ENCODE data around the gene LHX8.
"Not testable (repeated sequence)": the region's sequence is repeated elsewhere in the genome, so short reads cannot be mapped to it uniquely, and the experiment has no call there.

Gene LHX8

DNA sequence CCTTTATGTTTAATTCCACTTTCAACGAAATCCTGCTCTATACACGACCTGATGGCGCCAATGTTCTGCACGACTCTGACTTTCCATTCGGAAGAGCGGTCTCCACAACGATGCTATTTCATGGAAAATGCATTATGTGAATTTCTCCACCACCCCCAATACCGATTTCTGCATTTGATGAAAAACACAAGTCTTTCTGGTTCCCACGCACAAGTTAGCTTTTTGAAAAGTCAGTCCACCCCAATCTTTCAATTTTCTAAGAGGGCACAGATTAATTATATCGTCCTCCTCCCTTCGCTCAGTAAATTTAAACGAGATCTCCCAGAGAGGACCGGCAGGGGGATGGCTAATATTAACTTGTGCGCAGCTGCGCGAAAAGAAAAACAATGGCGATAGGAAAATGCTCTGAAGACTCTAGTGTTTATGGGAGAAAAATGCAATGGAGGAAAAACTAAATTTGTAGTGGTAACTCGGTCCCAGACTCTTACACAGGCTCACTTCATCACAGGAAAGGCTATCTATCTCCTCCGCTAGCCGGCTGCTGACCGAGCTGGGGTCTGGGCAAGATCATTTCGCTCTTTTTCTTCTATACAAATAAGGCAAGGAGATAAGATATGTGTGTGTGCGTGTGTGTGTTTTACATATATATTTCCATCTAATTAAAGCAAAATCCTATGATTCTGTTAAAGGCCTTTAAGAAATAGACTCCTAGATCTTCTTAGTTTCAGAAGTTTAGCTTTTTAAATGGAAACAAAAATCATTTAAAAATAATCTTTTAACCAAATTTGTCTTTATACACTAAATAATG lies 1.2 kb upstream of the LHX8 start:
- no peak for DNase-seq

DNA sequence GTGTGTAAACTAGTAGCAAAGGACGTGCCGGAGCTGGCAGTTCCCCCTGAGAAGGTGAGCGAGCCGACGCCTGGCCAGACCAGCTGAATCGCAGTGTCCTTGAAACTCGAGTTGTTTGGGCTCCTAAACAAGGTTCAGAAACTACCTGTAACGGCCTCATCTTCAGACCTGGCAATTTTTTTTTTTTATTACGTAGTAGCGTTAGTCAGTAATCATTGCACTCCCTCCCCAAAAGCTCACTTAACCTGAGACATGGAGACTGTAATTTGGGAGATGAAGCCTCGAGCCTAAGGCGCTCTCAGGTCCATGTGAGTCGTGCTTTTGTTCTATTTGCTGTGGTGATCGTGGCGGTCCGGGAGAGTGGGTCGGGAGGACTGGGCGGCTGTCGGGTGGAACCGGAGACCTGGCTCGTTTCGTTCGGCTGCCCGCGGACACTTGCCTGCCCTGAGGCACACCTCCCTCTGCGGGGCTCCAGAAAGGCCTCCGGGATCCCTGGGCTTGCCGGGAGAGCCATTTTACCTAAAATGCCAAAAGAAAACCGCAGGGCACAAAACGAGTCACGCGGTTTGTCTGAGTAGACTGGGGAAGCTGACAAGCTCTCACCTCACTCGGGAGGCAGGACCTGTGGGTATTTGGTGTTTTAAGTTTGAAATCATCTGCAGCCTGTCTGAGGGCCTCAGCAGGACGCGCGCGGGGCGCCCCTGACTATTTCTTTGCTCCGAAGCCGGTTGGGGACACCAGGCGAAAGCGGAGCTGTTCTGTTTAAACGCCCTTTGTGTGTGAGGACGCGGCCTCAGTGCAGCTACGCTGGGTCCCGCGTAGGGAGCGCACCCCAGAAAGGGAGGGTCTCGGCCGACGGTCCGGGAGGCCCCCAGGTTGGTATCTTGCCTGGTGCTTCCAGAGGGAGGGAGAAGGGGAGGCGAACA lies 722 bp downstream of the LHX8 start:
- no peak for DNase-seq

DNA sequence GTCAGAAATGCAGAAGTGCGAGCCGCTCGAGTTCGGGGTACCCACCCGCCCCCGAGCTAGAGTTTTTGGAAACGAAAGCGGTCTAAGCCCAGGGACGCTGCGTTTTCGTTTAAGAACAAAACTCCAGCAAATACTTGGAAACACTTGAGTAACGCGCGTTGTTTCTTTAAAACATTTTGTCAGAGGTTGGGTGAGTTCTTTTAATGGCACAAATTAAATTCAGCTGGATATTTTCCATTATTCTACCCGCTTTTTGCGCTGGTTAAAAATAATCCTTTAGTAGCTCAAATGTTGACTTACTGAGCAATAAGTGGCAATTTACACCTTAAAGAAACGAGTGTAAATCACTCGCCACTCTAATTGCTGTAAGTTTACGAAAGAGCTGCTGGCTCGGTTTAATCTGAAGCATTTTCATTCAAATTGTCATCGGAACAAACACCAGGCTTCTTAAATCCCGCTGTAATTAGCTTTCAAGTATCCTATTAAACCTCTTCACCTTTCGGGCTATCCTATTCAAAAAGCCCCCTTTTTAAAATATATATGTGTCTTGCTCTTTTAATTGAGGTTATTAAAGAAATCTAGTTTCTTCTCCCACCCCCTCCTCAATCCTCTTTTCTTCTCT lies 1.5 kb downstream of the LHX8 start:
- no peak for DNase-seq

DNA sequence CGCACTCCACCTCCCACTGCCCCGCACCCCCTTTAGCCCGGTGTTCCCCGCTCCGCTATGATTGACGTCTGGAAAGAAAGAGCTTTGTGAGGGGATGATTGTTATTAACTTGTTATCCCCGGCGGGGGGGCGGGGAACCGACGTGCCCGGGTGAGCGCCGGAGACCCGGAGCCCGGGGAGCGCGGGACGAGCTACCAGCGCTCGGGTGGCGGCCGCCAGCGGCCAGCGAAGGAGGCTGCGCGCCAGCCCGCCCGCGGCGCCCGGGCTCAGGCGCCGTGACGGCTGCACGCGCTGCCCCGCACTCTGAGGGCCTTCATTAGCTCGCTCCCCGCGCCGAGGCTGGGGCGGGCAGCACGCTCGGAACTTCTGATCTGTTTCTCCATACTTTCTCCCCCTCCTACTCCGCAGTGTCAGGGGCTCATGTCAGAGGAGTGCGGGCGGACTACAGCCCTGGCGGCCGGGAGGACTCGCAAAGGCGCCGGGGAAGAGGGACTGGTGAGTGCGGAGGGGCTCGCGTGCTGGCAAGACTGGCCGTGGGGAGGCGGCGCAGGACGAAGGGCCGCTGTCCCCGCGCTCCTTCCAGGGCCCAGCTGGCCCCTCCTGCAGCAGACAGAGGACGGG lies 2.1 kb downstream of the LHX8 start:
- DNase-seq = no peak

DNA sequence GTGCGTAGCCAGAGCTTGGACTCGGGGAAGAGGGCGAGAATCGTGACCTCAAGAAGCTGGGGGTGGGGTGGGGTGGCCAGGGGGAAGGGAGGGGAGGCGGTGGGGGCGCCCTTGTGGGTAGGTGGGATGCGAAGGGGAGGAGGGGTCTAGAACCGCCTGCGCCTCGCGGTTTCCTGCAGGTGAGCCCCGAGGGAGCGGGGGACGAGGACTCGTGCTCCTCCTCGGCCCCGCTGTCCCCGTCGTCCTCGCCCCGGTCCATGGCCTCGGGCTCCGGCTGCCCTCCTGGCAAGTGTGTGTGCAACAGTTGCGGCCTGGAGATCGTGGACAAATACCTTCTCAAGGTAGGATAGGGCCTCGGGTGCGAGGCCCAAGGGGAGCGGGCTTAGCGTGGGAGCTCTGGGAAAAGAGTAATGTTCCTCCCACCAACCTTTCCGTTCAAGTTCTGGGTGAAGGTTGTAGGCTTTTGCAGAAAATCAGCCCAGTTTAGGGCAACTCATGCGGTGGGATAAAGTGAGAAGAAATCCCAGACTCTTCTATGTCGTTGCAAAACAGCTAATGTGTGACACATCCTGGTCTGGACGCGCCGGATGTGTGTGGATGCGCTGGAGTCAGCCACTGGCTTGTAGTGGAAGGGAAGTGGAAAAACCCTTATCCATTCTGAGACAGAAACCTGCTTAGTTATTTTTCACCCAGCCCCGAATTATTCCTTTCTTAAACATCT lies 2.9 kb downstream of the LHX8 start:
- DNase-seq = no peak

DNA sequence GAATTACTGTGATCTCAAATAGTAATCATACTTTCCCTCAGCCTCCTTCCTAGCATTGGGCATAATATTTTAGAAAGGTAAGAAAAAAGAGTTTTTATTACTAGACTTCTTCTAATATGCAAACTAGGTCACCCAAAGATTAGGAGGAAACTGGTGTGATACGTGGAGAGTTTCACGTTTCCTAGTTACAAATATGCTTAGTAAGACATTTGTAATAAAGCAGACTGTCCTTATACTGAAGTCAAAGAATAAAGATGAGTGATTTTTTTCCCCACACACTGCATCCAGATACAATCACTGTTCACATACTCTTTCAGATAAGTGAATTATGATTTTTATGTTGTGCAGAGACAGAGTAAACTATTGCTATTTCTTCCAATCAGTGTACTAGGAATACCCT lies 17.9 kb downstream of the LHX8 start:
- no peak for DNase-seq

DNA sequence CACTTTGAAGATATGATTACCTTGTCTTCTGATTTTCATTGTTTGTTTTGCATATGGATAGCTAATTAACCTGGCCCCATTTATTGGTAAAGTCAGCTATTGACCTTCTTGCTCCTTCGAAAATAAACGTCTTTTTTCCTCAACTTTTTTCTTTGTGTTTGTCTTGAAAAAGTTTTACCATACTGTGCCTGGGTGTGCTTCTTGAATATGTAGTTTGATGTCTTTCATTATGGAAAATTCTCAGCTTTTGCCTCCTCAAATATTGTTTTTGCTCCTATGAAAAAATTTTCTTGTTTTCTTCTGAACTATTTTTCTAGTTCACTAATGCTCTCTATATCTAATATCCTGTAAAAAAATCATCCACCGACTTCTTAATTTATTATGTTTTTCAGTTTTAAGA lies 25.0 kb downstream of the LHX8 start:
- DNase-seq = no peak

DNA sequence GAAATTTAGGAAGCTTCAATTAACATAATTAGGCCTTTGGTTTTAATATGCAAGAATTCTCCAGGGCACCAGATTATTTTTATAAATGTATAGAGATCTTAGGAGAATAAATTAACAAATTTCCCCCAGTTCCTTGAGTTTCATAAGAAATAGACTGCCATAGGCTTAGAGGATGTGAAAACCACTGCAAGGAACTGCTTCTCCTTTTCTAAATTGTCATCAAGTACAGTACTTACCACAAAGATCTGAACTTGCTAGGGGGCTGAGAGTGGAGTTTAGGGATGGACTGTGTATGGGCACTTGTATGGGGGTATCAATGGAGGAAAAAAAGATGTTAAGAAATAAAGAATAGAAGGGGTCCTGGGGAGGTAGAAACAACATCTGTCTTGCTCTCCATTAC lies 31.1 kb downstream of the LHX8 start:
- DNase-seq = no peak

DNA sequence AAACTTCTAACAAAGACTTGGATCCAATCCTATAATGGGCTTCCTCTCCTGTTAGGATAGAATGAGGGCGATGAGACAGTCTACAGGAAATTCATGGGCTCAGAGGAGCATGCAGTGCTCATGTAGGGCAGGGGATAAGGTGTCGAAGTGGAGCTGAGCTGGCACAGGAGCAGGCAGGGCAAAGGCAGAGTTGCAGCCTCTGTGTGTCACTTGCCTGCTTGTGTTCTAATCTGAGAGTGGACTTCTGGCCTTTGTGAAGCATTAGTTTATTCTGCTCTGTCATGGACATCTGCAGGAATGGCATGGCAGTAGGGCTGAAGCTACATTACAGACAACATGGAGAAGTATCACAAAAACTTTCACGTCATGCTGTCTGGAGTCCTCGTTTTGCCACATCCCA lies 32.6 kb downstream of the LHX8 start:
- DNase-seq = no peak

DNA sequence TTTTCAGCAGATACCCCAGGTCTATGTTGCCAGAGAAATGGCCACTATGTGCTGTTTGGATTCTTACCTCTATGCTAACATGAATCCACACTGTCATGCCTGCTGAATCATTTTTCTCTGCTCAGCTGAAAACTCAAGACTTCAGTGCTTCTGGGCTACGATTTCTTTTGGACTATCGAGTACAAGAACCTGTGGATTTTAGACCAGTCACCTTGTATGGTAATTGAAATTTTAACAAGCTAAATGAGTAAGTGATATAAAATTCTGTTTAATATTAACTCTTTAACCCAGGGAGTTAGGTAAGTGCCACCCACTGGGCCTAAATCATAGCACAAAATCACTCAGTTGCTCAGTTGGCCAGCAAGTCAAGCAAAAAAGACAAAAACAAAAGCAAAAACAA lies 35.8 kb downstream of the LHX8 start:
- no peak for DNase-seq

DNA sequence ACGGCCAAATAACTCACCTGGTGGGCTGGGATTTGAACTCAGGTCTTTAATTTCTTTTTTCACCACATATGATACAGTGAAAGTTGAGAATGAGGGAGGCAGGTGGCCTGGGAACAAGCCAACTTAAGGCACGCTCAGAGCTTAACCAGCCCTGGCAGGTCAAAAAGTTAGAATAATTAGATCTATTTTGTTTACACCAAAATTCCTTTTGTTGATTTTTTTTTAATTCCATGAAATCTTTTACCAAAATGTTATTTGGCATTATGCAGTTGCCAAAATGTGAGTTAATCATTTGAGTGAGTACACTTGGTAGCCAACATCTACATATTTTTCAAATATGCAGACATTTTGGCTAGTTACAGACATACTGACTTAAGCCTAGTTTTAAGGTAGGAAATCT lies 36.8 kb downstream of the LHX8 start:
- no peak for DNase-seq

DNA sequence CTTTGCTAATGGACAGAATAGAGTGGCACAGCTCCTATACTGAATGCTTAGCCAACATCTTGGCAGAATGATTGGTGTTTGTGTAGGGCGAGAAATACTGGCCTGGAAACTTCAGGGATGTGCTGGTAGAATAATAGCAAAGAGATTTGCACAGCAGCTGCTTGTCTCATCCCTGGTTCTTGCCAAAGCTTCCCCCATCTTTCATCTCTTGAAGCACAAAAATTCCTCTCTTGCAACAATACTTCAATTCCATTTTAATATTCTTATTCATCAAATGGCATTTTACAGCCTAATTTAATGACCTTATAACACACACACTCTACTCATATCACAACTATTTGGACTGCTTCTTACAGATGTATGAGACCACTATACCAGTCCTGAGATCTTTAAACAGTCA lies 37.7 kb downstream of the LHX8 start:
- no peak for DNase-seq

DNA sequence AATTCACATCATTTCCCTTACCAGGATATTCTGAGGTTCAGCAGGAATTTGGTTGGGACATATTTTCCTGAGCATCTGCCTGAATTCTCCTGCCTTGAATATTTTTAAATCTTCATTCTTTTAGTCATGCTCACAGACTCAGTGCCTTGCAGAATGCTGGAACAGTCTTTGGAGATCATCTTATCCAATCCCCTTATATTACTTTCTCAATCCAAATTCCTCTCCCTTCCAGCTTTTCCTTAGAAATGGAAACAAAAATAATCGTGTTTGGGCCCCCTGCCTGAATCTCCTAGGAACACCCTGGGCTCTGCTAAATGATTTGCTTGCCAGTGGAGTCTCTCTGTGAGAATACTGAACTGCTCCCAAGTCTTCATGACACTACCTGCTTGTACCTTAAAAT lies 38.4 kb downstream of the LHX8 start:
- DNase-seq = no peak

DNA sequence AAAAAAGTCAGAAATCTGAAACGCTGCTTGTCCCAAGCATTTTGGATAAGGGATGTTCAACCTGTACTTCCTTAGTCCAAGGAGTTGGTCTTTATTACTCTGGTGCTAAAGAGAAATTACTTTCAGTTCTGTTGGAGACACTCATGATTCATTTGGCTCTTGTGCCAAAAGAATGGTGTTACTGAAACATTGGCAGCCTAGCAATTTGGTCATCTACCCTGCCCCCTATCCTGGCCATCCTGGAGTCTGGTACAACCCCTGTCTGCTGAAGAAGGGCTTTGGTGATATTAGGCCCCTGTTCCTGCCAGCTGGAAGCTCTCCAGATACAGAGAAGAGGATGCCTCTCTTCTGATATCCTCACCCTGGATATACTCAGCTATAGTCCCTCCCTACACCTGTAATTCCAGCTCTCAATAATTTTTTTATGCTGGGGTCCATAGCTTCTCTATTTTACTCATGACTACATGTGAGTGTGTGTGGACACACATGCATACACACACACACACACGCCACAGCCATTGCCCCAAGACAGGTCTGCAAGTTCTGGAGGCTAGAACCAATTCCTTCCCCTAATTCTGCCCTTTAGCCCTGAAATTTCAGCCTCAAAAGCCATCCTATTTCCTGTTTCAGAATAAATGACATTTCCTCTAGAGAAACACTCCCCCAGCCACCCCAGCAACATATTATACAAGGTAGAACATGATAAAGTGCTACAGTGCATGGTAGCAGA lies 40.0 kb downstream of the LHX8 start:
- DNase-seq = no peak

DNA sequence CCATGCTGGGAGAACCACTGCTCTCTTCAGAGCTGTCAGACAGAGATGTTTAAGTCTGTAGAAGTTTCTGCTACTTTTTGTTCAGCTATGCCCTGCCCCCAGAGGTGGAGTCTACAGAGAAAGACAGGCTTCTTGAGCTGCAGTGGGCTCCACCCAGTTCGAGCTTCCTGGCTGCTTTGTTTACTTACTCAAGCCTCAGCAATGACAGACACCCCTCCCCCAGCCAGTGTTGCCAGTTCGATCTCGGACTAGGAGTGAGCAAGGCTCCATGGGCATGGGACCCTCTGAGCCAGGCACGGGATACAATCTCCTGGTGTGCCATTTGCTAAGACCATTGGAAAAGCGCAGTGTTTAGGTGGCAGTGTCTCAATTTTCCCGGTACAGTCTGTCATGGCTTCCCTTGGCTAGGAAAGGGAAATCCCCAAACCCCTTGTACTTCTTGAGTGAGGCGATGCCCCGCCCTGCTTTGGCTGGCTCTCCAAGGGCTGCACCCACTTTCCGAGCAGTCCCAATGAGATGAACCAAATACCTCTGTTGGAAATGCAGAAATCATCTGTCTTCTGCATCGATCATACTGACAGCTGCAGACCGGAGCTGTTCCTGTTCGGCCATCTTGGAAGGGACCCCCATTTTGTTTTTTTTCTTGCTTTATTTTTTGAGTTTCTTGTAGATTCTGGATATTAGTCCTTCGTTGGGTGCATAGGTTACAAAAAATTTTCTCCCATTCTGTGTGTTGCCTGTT lies 47.2 kb downstream of the LHX8 start:
- not testable (repeated sequence) for DNase-seq

DNA sequence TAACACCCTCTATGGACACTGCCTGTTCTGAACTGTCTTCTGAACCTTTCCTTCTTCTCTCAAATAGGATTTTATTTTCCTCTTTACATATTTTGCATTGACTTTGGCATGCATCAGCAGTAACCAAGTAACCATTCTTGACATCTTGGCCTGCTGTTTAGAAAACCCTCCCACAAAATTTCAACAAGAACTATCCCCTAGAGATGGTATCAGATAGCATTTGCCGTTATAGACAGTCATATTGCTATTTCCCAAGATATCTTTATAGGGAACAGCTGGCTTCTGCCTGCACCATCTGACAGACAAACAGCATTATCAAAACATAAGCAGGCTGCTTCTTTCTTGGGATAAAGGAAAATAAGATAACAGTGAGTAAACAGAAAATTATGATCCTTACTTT lies 54.7 kb downstream of the LHX8 start:
- DNase-seq = no peak

DNA sequence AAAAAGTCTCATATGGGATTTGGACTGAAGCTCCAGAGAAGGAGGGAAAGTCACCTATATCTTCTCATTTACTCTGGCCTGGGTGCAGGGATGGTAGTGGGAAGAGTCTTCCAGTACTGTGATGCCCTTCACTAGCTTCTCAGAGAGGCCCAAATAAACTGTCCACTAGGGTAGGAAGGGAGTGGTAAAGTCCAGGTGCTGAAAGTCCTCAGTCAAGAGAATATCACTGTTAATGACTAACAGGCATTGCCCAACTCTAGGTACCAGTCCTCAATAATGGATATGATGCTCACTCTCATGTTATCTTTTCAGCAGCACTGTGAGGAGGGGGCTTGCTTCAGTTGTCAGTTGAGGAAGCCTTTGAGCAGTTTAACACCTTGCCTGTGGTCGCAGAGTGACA lies 64.0 kb downstream of the LHX8 start:
- DNase-seq = no peak

DNA sequence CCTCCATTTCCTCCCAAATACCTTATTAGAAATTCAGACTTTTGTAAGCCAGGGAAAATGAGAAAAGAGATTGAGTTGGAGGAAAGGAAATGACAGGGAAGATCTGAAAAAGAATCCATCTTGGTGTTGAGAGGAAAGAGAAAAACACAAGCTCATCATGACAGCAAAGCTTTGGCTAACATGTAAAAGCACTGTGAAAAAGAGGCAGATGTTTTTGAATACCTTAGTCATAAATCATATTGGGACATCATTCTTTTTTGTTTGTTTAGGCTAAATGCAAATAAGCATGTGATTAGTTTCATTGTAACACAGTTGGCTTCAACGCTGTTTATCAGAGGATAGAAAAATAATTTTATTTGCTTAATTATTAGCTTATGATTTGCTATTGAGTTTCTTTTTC lies 64.6 kb downstream of the LHX8 start:
- no peak for DNase-seq

DNA sequence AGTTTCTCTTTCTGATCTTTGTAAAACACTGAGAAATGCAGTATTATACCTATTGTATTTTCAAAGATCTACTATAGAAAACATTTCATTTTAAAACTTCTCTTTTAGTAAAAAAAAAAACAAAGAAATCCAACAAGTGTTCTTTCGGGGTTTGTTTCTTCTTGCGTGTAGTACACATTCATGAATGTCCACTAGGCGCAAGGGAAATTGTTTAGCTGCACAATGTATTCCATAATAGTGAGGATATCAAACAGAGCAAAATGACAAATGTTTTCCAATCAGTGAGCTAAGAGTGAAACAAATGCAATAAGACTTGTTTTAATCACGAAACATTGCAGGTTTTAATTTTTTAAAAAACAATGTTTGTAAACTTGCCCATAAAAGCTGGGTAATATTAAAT lies 68.6 kb downstream of the LHX8 start:
- DNase-seq = no peak

DNA sequence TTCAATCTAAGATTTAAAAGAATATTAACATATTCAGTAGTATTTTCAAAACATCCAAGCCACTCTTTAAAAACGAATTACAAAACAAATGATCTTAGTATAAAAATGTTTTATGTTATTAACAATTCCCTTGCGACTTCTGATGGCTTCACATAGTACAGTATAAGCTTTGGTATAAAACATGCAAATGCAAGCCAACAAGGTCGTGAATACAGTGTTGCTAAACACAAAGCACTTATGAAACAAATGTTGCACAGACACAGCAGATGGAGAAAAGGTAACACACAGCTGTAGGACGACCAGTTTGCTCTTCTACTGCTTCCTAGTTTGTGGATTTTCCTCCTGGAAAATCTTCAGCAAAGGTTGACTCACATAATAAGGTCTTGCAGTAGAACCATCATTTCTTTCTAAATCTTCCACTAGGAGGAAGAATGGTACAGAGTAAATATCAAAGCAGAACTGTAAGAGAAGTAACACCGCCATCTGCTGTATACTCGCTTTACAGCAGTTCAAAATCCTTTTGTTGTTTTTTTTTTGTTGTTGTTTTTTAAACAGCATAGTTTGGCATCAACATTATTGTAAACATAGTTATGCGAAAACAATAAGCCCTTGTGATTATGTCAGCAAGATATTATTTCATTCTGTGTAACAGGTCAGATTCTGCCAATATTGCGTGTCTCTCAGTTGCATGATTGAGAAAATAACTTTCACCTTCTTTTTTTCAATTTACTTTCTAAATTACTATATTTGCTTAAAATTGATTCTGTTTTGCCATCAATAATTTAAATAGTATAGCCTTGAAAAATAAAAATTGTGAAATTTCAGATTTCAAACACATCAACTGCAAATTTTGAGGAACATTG lies 69.5 kb downstream of the LHX8 start:
- no peak for DNase-seq

All from CD4-positive, alpha-beta T cell treated with Interferon gamma for 1 hour (primary cell).